Spleen (tissue), 7 donors: ENCODE data around the gene DTL.

Experiments
- CTCF ChIP-seq, 11 experiments: fragments of 200-600 bp in 7 of 11; fragments of 450-650 bp in 4 of 11; sonication (generic) in 4 of 11; IDR thresholded peaks in 8 of 11; conservative IDR thresholded peaks in 3 of 11; 1 replicate in 7 of 11; 2 replicates in 4 of 11; pipeline versions ENCODE4 v1.4.0 to v1.8.0; 2016 to 2021; ENCODE audit warnings: antibody characterized with exemption in 11 of 11, inconsistent platforms in 4 of 11, mild to moderate bottlenecking in 1 of 11
- POLR2A ChIP-seq, 3 donors: fragments of 450-650 bp; IDR thresholded peaks; one replicate each; pipeline ENCODE4 v1.5.1; 2017; ENCODE audit warnings: antibody characterized with exemption in 3 of 3, mild to moderate bottlenecking in 1 of 3
- POLR2AphosphoS5 ChIP-seq, 3 donors: sonication (generic); formaldehyde crosslinking; IDR thresholded peaks; one replicate each; pipeline ENCODE4 v1.5.1; 2017; ENCODE audit warnings: antibody characterized with exemption in 3 of 3
- donor health status: DM: no; HTN: no; CAD: no; lungs with moderate emphysema.
- donor health status: DM: no; HTN: no; CAD: no.
- donor health status: DM: no; HTN: no; CAD: no.

- TF ChIP-seq CTCF (IDR thresholded peaks at IDR 0.05 in 8 of 11, conservative IDR thresholded peaks at IDR 0.05 in 3 of 11) = no peak
- no peak for TF ChIP-seq POLR2A (IDR thresholded peaks at IDR 0.05)
- TF ChIP-seq POLR2AphosphoS5 (IDR thresholded peaks at IDR 0.05) = no peak
These were observed 96.5 kb downstream of the DTL start for GRCh38 chr1:212132025-212132424.
